GM19468 (cell line): ENCODE results near the gene TEN1.
A peak's percentile ranks its signal among the peaks of the same experiment; 100 is the strongest.
"Not testable (repeated sequence)": the region's sequence is repeated elsewhere in the genome, so short reads cannot be mapped to it uniquely, and the experiment has no call there.

Experiments
- ATAC-seq: cut with Tn5 transposase; IDR thresholded peaks from one replicate; pipeline ENCODE4 v1.9.1; 2021; ENCODE audit warnings: mild to moderate bottlenecking, moderate library complexity, moderate number of reproducible peaks; ENCODE audit not compliant: unreplicated experiment; ENCODE audit errors: extremely low read depth

Gene TEN1, protein sequence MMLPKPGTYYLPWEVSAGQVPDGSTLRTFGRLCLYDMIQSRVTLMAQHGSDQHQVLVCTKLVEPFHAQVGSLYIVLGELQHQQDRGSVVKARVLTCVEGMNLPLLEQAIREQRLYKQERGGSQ

GRCh38 chr17:75978938-75979704, at the start of gene TEN1, which contains the start of gene ACOX1:
TSS of gene TEN1 (plus strand) at chr17:75979240. CDS start at chr17:75986193, 6,953 bp downstream.
TSS of gene ACOX1 (minus strand) at chr17:75979166. CDS start at chr17:75979073, 93 bp downstream.
- ATAC-seq, result peak; percentile 31

DNA sequence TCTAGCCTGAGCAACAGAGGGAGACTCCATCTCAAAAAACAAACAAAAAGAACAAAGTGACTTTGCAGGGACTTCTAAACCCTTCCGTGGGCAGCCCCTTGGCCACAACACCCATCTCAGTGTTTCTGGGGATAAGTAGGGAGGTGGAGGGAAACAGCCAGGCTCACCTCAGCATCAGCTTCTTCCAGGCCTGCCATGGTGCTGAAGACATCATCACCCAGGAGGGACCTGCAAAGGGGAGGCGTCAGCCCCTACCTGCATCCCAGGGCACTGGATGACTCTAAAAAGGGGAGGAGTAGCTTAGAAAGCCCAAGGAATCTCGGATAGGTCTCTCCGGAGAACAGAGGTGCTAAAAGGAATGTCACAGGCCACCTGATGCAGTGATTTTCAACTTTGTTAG, 48.0 kb upstream of the TEN1 start:
- ATAC-seq, result no peak

DNA sequence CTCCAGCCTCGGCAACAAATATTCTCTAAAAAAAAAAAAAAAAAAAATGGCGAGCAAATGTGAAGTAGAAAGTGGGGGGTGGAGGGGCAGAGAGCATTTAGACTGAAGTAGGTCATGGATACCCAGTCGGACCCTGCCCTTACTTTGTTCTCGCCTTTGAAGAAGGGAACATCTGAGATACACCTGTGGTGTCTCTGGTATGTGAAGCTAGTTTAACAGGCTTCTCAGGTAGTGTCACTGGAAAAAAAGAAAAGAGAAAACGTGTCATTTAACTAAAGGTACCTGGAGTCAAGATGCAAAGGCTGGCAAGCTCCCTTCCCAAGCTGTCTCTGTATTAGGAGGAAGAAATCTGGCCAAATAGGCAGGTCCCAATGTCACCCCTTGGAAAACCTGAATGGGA, 46.2 kb upstream of the TEN1 start:
- no peak for ATAC-seq

DNA sequence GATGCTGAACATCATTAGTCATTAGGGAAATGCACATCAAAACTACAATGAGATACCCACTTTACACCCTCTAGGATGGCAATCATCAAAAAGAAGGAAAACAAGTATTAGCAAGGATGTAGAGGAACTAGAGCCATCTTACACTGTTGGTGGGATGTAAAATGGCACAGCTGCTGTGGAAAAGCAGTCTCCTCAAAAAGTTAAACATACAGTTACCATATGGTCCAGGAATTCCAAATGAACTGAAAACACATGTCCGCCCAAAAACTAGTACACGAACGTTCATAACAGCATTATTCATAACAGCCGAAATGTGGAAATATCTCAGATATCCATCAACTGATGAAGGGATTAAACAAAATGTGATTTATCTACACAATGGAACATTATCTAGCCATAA, 45.2 kb upstream of the TEN1 start:
- ATAC-seq, result no peak

- ATAC-seq, result no peak
Observed at GRCh38 chr17:75937652-75938051, 41.4 kb upstream of the TEN1 start.

DNA sequence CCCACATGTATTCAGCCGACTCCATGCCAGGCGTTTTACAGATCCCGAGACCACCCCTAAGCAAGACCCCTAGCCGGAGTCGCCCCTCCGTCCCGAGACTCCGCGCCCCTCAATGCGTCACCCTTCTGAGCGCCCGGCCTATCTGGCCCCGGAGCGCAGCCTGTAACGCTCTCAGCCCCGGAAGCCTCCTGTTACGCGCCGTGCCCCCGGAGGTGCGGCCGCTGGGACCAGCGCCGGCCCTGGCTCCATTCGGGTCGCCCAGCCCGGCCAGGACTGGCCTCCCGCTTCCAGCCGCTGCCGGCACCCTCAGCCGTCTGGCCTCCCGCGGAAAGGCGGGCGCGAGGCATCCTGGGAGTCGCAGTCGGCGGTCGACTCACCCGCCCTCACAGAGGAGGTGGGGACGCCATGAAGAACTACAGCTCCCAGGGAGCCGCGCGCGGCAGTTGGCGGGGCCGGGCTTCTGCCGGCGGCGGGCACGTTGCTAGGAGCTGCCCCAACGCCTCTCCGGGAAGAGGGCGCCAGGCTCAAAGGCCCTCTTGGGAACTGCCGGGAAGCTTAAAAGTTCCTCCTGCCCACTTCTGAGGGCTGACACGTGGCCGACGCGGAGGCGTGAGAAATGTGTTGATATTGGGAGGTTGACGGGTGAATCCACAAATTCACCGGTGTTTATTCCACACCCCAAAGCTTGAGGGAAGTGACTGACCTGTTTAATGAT, 38.2 kb upstream of the TEN1 start, which contains the start of gene FBF1:
Gene FBF1 (minus strand): TSS at position 316 of the 715 bp plus-strand sequence. CDS start 2,893 bp downstream, outside the sequence.
- peak; percentile 87 for ATAC-seq

GRCh38 chr17:75941442-75941819, 37.6 kb upstream of the TEN1 start:
- no peak for ATAC-seq

GRCh38 chr17:75942473-75942872, 36.6 kb upstream of the TEN1 start:
- ATAC-seq, result no peak

DNA sequence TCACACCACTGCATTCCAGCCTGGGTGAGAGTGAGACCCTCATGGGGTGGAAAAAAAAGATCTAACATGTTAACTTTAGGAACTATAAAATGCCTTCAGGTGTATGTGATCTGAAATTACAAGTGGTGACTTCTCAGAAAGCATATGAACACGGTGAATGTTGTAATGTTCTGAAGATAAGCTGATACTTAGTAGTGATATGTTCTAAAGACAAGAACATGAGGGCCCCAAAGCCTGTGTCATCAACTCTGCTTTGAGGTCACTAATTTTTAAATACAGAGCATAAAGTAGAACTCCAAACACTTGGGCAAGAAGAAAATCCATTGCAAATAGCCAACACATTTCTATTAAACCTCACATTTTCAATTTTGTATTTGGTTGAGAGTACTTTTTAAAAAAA, 35.5 kb upstream of the TEN1 start:
- ATAC-seq, result no peak

DNA sequence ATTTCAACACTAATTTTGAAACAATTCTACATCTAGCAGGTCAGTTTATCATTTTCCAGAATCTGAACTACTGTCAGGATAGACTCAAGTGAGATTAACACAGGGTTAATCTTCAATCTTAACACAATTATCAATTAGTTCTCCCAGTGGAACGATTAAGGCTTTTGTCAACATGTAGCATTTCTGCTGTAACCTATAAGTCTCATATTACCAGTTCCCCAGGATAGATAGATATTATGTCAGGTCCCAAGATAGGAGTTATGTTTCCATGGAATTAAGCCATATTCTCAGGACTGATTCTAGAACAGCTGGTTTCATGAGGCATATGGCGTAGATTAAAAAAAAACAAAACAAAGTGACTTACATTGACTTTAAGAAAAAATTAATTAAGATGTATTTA, 33.8 kb upstream of the TEN1 start:
- no peak for ATAC-seq

- ATAC-seq, result no peak
Observed at GRCh38 chr17:75950421-75950820, 28.6 kb upstream of the TEN1 start.

DNA sequence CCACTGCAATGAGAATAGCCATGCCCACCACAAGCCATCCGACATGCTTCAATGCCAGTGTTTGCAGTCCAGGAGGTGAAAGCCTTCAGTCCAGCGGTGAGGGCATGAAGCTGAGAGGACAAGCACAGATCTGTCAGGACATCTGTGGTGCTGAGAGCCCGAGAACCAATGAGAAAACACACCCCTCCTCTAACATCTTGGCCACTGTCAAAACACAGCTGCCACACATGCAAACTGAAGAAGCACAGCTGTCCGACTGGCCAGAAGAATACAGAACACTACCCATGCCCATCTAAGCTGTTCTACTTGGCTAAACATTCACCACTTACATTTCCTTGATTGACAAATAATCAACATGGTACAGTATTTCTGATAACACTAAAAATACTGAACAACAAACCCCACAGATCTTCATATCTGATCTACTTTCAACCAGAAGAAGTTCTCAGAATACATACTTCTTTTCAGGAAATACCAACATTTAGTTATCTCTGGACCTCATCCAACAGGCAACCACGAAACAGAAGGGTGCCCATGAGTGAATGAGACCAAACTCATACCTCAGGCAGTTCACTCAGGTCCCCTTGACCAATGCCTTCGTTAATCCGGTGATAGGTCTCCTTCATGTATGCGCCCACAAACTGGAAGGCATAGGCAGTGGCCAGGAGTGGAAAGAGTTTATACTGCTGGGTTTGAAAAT, 28.0 kb upstream of the TEN1 start:
- no peak for ATAC-seq

DNA sequence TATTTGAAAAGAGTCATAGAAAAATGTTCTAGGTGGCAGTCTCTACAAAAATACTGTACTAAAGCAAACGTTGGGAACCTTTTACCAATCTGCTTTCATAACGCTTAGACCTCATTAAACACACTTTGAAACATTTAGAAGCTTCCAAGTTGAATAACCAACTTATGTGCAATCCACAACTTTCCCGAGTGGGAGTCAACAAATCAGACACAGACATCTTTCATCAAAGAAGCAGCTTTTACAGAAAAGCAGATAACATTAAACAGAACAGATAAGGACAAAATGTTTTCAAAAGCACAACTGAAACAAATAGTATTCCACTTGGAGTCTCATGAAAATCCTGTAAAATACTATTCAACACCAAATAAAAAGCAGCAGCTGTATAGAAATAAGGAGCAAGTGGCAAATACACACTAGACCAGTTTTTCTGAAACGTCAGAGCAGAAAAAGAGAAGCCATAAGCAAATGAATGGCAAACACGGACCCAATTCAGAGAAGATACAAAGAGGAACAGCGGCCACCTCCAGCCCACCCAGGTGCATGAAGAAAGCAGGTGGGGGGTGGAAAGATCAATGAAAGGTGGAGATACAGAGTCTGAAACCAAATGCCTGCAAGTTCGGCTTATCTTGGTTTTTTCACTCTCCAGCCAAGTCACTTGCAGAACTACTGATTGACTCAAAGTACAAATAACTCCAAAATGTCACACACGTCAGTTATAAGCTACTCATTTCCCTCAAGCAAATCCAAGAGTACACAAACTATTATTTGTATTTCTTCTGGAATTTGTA, 19.8 kb upstream of the TEN1 start:
- no peak for ATAC-seq

DNA sequence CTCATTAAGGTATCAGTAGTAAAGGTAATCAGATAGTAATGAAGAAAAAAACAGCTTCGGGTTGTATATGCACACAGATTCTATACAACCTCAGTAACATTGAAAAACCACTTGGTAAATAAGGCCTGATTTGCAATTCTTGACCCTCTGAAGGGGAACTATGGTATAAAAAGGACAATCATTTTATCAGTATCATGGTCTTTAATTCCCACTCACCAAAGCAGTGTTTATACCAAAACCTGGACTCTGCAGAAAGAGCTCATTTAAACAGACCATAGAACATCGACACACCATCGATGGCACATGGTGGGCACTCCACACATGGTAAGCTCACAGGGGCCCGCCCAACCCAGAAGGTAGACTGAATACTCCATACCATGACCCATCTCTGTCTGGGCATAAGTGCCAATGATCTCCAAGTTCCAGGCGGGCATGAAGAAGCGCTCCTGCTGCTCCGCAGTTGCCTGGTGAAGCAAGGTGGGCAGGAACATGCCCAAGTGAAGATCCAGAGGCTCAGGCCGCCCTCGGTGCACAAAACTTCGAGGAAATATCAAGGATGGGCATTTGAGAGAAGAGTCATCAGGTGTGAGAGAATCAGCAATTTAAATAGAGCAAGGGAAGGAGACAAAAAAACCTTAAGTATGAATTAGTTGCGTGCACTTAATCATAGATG, 19.1 kb upstream of the TEN1 start:
- ATAC-seq, result no peak

DNA sequence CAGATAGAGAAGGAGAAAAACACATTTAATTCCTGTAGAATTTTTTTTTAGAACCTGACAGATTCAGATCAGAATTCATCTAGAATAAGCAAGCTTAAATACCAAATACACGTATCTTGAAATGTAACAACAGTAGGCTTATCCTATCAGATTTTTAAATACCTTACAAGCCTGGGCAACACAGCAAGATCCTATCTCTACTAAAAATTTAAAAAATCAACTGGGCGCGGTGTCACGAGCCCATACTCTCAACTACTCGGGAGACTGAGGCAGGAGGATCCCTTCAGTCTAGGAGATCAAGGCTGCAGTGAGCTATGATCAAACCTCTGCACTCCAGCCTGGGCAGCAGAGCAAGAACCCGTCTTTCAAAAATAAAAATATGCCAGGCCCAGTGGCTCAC, 13.6 kb upstream of the TEN1 start:
- no peak for ATAC-seq

- ATAC-seq, result not testable (repeated sequence)
Observed at GRCh38 chr17:75969044-75969443, 10.0 kb upstream of the TEN1 start.

DNA sequence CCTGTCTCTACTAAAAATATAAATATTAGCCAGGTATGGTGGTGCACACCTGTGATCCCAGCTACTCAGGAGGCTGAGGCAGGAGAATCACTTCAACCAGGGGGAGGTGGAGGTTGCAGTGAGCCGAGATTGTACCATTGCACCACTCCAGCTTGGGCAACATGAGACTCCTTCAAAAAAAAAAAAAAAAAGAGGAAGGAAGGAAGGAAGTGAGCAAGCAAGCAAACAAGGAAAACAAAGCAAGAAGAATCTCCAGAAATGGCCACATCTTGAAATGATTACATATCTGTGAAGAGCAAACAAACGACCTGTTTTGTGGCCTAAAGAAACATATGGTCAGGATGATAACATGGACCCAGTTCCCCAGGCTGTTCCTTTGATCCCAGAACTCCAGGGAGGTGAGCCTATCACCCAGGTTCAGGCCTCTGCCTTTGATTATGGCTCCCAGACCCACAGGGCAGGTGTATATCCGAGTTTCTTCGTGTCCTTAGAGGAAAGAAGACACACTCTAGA, 9.0 kb upstream of the TEN1 start:
- ATAC-seq, result no peak

DNA sequence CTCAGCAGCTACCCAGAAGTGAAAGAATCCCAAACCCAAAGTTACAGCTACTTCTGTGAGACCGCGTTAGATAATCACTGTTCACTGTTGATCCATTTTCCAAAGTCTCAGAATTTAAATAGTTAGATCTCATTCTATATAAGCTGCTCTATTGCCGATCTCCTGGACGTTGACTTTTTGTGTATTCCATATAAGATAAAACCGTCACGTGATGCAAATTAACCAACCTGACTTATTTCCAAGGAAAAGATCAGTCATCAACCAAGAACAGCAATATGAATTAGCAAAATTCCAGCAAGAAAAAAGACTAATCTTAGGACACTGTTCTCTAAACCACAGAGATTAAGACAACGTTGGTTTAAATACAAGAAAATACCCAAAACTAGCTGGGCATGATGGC, 8.4 kb upstream of the TEN1 start:
- ATAC-seq, result no peak

- not testable (repeated sequence) for ATAC-seq
Observed at GRCh38 chr17:75975187-75975586, 3.9 kb upstream of the TEN1 start.
